Adrenal gland (tissue), 12 donors: ENCODE data around the gene CAMK1D. TPM values are rescaled to one million over a fixed set of nuclear protein-coding genes. Genes with fewer than 3 reads are reported as not detected.
"Not testable (repeated sequence)": the region's sequence is repeated elsewhere in the genome, so short reads cannot be mapped to it uniquely, and the experiment has no call there.

Source experiments
- DNase-seq, 7 donors: peaks; one replicate each; pipeline ENCODE4 v3.0.0-alpha.2; 2019 to 2020
- H3K27ac ChIP-seq, 5 donors: fragments of 200-600 bp; sonication (generic) in 4 of 5; 1 replicate in 3 of 5; 2 replicates in 2 of 5; pipeline versions ENCODE4 v1.5.1 to v1.8.0; 2016 to 2020; ENCODE audit warnings: mild to moderate bottlenecking in 1 of 5
- H3K27me3 ChIP-seq: fragments of 200-600 bp; 2 replicates; pipeline ENCODE4 v1.8.0; 2021
- H3K36me3 ChIP-seq, 2 donors: fragments of 200-600 bp; replicated peaks in 1 of 2; 1 replicate in 1 of 2; 2 replicates in 1 of 2; pipeline versions ENCODE4 v1.5.1 to v1.8.0; 2018 to 2022
- H3K4me1 ChIP-seq, 2 donors: fragments of 200-600 bp; replicated peaks in 1 of 2; 1 replicate in 1 of 2; 2 replicates in 1 of 2; pipeline versions ENCODE4 v1.5.1 to v1.8.0; 2018 to 2021
- H3K4me3 ChIP-seq, 4 donors: fragments of 200-600 bp; sonication (generic) in 3 of 4; one replicate each; pipeline ENCODE4 v1.5.1; 2016 to 2018
- H3K9me3 ChIP-seq, 3 donors: fragments of 200-600 bp; sonication (generic) in 1 of 3; replicated peaks in 1 of 3; 1 replicate in 2 of 3; 2 replicates in 1 of 3; pipeline versions ENCODE4 v1.5.1 to v1.8.0; 2016 to 2021
- POLR2A ChIP-seq, 2 donors: fragments of 450-650 bp; IDR thresholded peaks; one replicate each; pipeline ENCODE4 v1.6.1; 2017; ENCODE audit warnings: antibody characterized with exemption in 2 of 2, mild to moderate bottlenecking in 2 of 2, moderate library complexity in 1 of 2
- WGBS, 4 donors: extraction: QIAGEN DNeasy Blood & Tissue Kit in 2 of 4; methylation state at CpG; one replicate each; pipeline versions ENCODE4 v1.1.5 to v1.1.7; 2013 to 2017; 5-methylcytosine and 5-hydroxymethylcytosine counted together
- intact Hi-C, 2 donors: fragments of 100-400 bp; cut with DNase I; formaldehyde crosslinking; loops; one replicate each; pipeline versions ENCODE4 v1.14.1 to v1.15.0; 2022 to 2023
- polyA plus RNA-seq, 3 donors: library from polyadenylated mRNA; stranded (reverse); fragments of 200-250 nt in 2 of 3; fragments of 350-450 nt in 1 of 3; fragmentation: Illumina TruSeq in 1 of 3; extraction: RNeasy Lipid Tissue Mini Kit (QIAGEN cat#74804) in 1 of 3; gene quantifications; one replicate each; pipeline ENCODE4 v1.2.3, GENCODE V29; 2013 to 2014
- total RNA-seq, 9 donors: library from RNA; depleted of rRNA in 4 of 9; stranded (reverse); fragments of >200 nt in 4 of 9; fragments of 120-200 nt in 1 of 9; fragmentation: NEBNext Ultra II Directional in 1 of 9; extraction: Animal tissue kit (Norgen Biotek cat#: 25700) in 1 of 9; gene quantifications; one replicate each; pipeline versions ENCODE4 v1.1.0 to v1.2.4, GENCODE V29; 2013 to 2023
- TF ChIP-seq, protein P1 (sequence below), 6 experiments: fragments of 450-650 bp in 4 of 6; fragments of 200-600 bp in 2 of 6; sonication (generic) in 1 of 6; IDR thresholded peaks; 1 replicate in 5 of 6; 2 replicates in 1 of 6; pipeline versions ENCODE4 v1.5.1 to v1.8.0; 2016 to 2021; ENCODE audit warnings: antibody characterized with exemption in 6 of 6, mild to moderate bottlenecking in 2 of 6, moderate library complexity in 1 of 6
- donor health status: healthy with polysubstance abuse.
- donor health status: Bipolar disorder and iron deficiency.
- donor health status: DM: yes; HTN: yes; CAD: no.
- donor health status: DM: no; HTN: no; CAD: no.
- donor health status: DM: no; HTN: no; CAD: no.
- donor health status: DM: yes; HTN: yes; CAD: no.

The CAMK1D gene
- total and polyA plus RNA-seq, 12 donors = 2.3 to 9.4 (median 6.5) TPM

DNA sequence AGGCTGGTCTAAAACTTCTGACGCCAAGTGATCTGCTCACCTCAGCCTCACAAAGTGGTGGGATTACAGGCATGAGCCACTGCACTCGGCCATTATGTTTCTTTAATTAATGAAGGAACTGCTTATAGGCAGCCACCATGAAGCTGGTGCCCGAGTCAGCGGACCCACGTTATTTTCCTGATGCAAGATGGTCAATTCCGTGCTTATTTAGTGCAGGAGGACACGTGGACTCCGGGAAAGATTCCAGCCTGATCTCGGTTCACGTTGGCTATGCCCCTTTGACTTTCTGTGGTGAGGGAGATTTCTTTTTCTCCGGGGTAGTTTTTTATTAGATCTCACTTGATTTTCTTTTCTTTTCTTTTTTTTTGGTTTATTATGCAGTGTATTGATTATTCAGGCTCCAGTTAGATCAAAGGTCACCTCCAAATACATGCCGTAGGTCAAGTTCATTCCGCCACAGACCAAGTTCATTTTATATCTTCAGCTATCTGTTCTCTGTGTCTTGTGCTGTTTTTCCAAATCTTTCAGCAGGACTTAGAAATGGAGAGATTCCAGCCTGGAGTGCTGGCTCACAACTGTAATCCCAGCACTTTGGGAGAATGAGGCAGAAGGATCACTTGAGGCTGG is 8.3 kb downstream of the CAMK1D start:
- TF ChIP-seq, protein P1, sequence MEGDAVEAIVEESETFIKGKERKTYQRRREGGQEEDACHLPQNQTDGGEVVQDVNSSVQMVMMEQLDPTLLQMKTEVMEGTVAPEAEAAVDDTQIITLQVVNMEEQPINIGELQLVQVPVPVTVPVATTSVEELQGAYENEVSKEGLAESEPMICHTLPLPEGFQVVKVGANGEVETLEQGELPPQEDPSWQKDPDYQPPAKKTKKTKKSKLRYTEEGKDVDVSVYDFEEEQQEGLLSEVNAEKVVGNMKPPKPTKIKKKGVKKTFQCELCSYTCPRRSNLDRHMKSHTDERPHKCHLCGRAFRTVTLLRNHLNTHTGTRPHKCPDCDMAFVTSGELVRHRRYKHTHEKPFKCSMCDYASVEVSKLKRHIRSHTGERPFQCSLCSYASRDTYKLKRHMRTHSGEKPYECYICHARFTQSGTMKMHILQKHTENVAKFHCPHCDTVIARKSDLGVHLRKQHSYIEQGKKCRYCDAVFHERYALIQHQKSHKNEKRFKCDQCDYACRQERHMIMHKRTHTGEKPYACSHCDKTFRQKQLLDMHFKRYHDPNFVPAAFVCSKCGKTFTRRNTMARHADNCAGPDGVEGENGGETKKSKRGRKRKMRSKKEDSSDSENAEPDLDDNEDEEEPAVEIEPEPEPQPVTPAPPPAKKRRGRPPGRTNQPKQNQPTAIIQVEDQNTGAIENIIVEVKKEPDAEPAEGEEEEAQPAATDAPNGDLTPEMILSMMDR (IDR thresholded peaks at IDR 0.05) = no peak
- TF ChIP-seq POLR2A (IDR thresholded peaks at IDR 0.05) = no peak
- Histone ChIP-seq H3K4me1 (no peaks in the 10 kb centered on the region), H3K27me3 (no peaks in the 10 kb centered on the region), H3K36me3 (no peaks in the 10 kb centered on the region), H3K9me3 (no peaks in the 10 kb centered on the region), H3K27ac (no peak overlapping the region), H3K4me3 (no peak overlapping the region)
- no peak for DNase-seq
- intact Hi-C loops = no loop called here
- WGBS, 4 donors = 79 to 87% (median 85%) methylated on average over 11 to 13 of the region's 13 CpGs

DNA sequence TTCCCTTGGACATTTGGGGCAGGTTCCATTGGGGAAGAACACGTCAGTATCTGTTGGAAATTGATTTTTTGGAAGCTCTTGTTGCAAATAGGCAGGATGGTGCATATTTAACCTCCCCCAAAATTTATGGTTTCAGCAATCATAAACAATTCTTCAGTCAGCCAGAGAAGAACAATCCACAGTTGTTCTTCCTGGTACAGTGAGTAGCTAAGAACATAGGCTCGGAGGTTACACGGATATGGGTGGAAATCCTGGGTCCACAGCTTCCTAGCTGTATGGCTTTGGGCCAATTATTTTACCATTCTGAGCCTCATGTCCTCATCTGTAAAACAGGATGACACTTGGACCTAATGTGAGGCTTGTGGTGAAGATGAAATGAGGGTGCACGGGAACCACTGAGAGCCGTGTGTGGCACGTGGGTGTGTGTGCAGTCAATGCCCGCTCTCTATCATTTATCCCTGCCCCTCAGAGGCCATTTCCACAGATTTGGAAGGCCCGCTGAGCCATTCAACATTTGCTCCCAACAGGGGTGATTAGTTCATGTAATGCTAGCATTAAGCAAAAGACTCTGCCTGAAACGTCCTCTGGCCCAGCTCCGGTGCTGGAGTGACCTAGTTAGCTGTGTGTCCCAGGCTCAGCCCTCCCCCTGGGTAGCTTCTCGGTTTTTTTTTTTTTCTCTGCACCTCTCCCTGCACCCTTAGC is 9.7 kb downstream of the CAMK1D start:
- intact Hi-C loops = no loop called here
- peak in 3 of 7 donors; percentile 31 to 61 (median 40) for DNase-seq
- no peak overlapping the region for H3K4me3 ChIP-seq
- no peak for TF ChIP-seq POLR2A (IDR thresholded peaks at IDR 0.05)
- TF ChIP-seq, protein P1 (IDR thresholded peaks at IDR 0.05) = no peak
- no peaks in the 10 kb centered on the region for H3K36me3 ChIP-seq
- H3K27ac ChIP-seq = peak overlapping the region in 1 of 5 donors; percentile 6
- H3K9me3 ChIP-seq = no peaks in the 10 kb centered on the region
- WGBS, 4 donors = 44 to 56% (median 52%) methylated on average over 8 to 11 of the region's 11 CpGs
- no peaks in the 10 kb centered on the region for H3K4me1 ChIP-seq
- H3K27me3 ChIP-seq = no peaks in the 10 kb centered on the region

DNA sequence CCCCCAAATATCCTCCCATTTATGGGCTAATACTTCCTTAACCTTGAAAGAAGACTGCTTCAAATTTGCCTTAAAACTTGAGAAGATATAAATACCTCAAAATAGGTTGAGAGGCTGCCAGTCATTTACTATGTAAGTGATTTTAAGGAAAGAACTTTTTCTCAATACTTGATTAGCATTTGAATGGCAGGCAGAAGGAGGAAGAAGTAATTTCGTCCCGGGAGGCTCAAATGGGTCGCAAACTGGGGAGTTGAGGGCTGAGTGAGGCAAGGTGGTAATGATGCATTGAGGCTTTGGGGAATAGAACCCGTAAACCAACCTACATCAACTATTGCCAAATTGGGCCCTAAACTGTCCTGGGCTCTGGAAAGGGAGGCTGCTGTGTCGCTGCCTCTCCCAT is 11.1 kb downstream of the CAMK1D start:
- no peak overlapping the region for H3K4me3 ChIP-seq
- H3K9me3 ChIP-seq = no peaks in the 10 kb centered on the region
- intact Hi-C loops = no loop called here
- H3K27ac ChIP-seq = no peak overlapping the region
- no peaks in the 10 kb centered on the region for H3K36me3 ChIP-seq
- TF ChIP-seq, protein P1 (IDR thresholded peaks at IDR 0.05) = no peak
- no peak for TF ChIP-seq POLR2A (IDR thresholded peaks at IDR 0.05)
- H3K27me3 ChIP-seq = no peaks in the 10 kb centered on the region
- H3K4me1 ChIP-seq = no peaks in the 10 kb centered on the region
- DNase-seq = no peak
- WGBS, 4 donors = 85 to 96% (median 90%) methylated on average over 5 of the region's 5 CpGs

DNA sequence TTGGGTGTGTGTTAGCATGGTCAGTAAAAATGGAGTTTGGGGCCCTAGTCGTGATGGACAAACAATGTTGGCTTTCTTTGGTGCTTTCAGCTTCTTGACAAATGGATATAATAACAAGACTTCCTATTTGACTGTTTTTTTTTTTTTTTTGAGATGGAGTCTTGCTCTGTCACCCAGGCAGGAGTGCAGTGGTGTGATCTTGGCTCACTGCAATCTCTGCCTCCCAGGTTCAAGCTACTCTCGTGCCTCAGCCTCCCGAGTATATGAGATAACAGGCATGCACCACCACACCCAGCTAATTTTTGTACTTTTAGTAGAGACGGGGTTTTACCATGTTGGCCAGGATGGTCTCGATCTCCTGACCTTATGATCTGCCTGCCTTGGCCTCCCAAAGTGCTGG is 11.8 kb downstream of the CAMK1D start:
- H3K4me3 ChIP-seq, H3K27ac ChIP-seq, H3K36me3 ChIP-seq, H3K4me1 ChIP-seq, H3K27me3 ChIP-seq, H3K9me3 ChIP-seq, intact Hi-C loops, DNase-seq: not testable (repeated sequence)
- 79 to 87% (median 84%) methylated on average over 5 of the region's 5 CpGs for WGBS, 4 donors

DNA sequence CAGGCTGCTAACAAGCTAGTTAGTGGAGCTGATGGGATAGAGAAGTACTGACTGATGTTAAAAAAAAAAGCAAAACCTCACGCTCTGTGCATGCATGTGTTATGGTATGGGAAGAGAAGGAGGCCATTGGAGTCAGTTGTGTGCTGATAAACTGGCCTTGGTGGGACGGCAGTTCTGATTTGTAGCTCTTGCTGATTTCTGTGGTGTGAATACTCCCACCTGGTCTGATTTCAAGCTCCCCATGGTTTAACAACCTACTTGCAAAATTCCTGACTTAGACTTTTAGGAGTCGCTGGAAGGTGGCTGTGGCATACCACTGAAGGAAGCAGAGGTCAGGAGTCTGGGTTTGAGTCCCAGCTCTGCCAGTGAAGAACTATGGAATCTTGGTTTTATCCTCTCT is 15.2 kb downstream of the CAMK1D start:
- H3K4me1 ChIP-seq = no peaks in the 10 kb centered on the region
- DNase-seq = no peak
- WGBS, 4 donors = 87 to 96% (median 94%) methylated on average over 3 of the region's 3 CpGs
- intact Hi-C loops = no loop called here
- no peak overlapping the region for H3K4me3 ChIP-seq
- no peaks in the 10 kb centered on the region for H3K36me3 ChIP-seq
- no peak for TF ChIP-seq POLR2A (IDR thresholded peaks at IDR 0.05)
- TF ChIP-seq, protein P1 (IDR thresholded peaks at IDR 0.05) = no peak
- no peak overlapping the region for H3K27ac ChIP-seq
- H3K9me3 ChIP-seq = no peaks in the 10 kb centered on the region
- H3K27me3 ChIP-seq = no peaks in the 10 kb centered on the region
